ENCODE measurements around the gene MT1HL1.
"Not testable (repeated sequence)": the region's sequence is repeated elsewhere in the genome, so short reads cannot be mapped to it uniquely, and the experiment has no call there.

The MT1HL1 gene

GRCh38 chr1:236974025-236974424, 30.2 kb downstream of the MT1HL1 start:
- not testable (repeated sequence) for DNase-seq

- DNase-seq, result no peak
These were observed 37.6 kb downstream of the MT1HL1 start for GRCh38 chr1:236966636-236967035.

GRCh38 chr1:236963920-236964319, 40.3 kb downstream of the MT1HL1 start:
- no peak for DNase-seq

GRCh38 chr1:236959112-236959511, 45.1 kb downstream of the MT1HL1 start:
- no peak for DNase-seq

GRCh38 chr1:236957235-236957634, 47.0 kb downstream of the MT1HL1 start:
- no peak for DNase-seq
